OCI-LY7 (cell line): Measurements from ENCODE around the gene DACT2.

Experiments used
- CTCF ChIP-seq: fragments of 200-600 bp; sonication (generic); conservative IDR thresholded peaks from 2 replicates; pipeline ENCODE4 v1.5.1; 2014; ENCODE audit warnings: mild to moderate bottlenecking, antibody characterized with exemption, low read length, moderate library complexity, mixed read lengths
- EZH2phosphoT487 ChIP-seq: fragments of 200-600 bp; sonication (generic); IDR thresholded peaks from 2 replicates; pipeline ENCODE4 v1.6.1; 2018; ENCODE audit warnings: low read depth, borderline replicate concordance, mild to moderate bottlenecking, mixed run types, antibody characterized with exemption, low read length, moderate library complexity, mixed read lengths

DNA sequence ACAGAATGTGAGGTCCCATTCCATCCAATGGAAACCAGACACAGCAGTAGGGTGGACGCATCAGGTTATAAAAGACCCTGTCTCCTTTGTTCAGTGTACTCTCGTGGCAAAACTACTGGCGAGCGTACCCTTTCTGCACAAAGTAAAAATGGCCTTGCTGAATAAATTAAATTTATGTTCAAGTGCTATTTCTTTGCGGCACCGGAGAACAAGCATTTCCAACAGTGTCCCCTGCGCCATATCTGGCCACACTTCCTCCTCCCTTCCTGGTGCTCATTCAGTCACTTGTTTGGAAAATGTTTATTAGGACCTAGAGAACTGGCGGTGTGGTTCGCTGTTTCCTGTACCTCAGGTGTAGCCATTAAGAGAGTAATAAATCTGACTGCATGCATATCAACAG, 46.9 kb upstream of the DACT2 start:
- TF ChIP-seq CTCF (no peak), EZH2phosphoT487 (no peak)
